Measurements from ENCODE around the gene SEMA7A. TPM values are rescaled to one million over a fixed set of nuclear protein-coding genes. Genes with fewer than 3 reads are reported as not detected.
A peak's percentile ranks its signal among the peaks of the same experiment; 100 is the strongest.

The SEMA7A gene
- total and polyA plus RNA-seq, 9 donors: 3.8 to 10.4 (median 6.4) TPM

DNA sequence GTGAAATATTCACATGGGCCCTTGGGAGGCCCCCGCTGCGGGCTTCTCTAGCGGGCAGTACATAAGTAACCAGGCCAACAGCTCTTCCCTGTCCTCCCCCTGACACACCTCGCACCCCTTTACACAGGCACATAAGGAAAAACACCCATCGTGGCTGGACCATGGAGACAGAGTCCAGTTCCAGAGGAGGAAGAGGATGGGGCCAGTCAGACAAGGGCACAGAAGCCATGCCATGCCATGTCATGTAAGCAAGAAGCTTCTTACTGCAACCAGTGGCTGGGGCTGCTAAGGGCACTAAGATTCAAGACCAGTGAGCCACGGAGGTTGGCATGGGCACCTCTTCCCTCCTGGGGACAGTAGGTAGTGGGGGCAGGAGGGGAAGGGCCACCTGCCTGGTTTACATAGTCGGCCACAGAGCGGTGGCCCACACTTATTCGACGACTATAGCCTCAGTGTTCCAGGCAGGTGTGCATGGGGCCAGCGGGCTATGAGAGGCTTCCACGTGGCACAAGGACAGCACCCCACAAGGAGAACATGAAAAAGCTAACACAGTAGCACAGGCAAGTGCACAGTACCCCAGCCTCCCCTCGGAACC, 60.6 kb downstream of the SEMA7A start:
- Histone ChIP-seq H3K36me3 (ENCODE audit: control insufficient read depth, insufficient read depth, low read length) (no peaks in the 10 kb centered on the region), H3K4me3 (ENCODE audit: low read length) (no peak overlapping the region), H3K27me3 (ENCODE audit: control insufficient read depth, insufficient read depth, low read length) (peaks cover 37% of the 10 kb centered on the region), H3K9me3 (replicated peaks; ENCODE audit: control insufficient read depth, low read depth, low read length) (no peaks in the 10 kb centered on the region), H3K4me1 (ENCODE audit: control insufficient read depth, insufficient read depth, low read length) (peaks cover 15% of the 10 kb centered on the region), H3K27ac (ENCODE audit: low read length) (no peak overlapping the region)
- DNase-seq: no peak
- WGBS (ENCODE audit: insufficient coverage): 44% methylated on average over 12 of the region's 13 CpGs

GRCh38 chr15:74370471-74370870, 63.3 kb downstream of the SEMA7A start:
- Histone ChIP-seq H3K27me3 (ENCODE audit: control insufficient read depth, insufficient read depth, low read length) (peaks cover 63% of the 10 kb centered on the region), H3K4me3 (ENCODE audit: low read length) (no peak overlapping the region), H3K27ac (ENCODE audit: low read length) (no peak overlapping the region), H3K4me1 (ENCODE audit: control insufficient read depth, insufficient read depth, low read length) (peaks cover 18% of the 10 kb centered on the region), H3K9me3 (replicated peaks; ENCODE audit: control insufficient read depth, low read depth, low read length) (no peaks in the 10 kb centered on the region), H3K36me3 (ENCODE audit: control insufficient read depth, insufficient read depth, low read length) (no peaks in the 10 kb centered on the region)
- WGBS (ENCODE audit: insufficient coverage): 84% methylated on average over 4 of the region's 5 CpGs
- DNase-seq: no peak

- peaks cover 67% of the 10 kb centered on the region for H3K27me3 ChIP-seq (ENCODE audit: control insufficient read depth, insufficient read depth, low read length)
- H3K36me3 ChIP-seq (ENCODE audit: control insufficient read depth, insufficient read depth, low read length): no peaks in the 10 kb centered on the region
- no peaks in the 10 kb centered on the region for H3K9me3 ChIP-seq (replicated peaks; ENCODE audit: control insufficient read depth, low read depth, low read length)
- no peak overlapping the region for H3K27ac ChIP-seq (ENCODE audit: low read length)
- no peak for DNase-seq
- peaks cover 16% of the 10 kb centered on the region for H3K4me1 ChIP-seq (ENCODE audit: control insufficient read depth, insufficient read depth, low read length)
- WGBS (ENCODE audit: insufficient coverage): 80% methylated on average over 1 of the region's 2 CpGs
- H3K4me3 ChIP-seq (ENCODE audit: low read length): no peak overlapping the region
Measured at GRCh38 chr15:74369756-74370155, 64.0 kb downstream of the SEMA7A start.

GRCh38 chr15:74369084-74369745, 64.5 kb downstream of the SEMA7A start:
- WGBS (ENCODE audit: insufficient coverage): 58% methylated on average over 7 of the region's 10 CpGs
- Histone ChIP-seq H3K4me1 (ENCODE audit: control insufficient read depth, insufficient read depth, low read length) (peaks cover 12% of the 10 kb centered on the region), H3K27ac (ENCODE audit: low read length) (no peak overlapping the region), H3K9me3 (replicated peaks; ENCODE audit: control insufficient read depth, low read depth, low read length) (no peaks in the 10 kb centered on the region), H3K27me3 (ENCODE audit: control insufficient read depth, insufficient read depth, low read length) (peaks cover 67% of the 10 kb centered on the region), H3K36me3 (ENCODE audit: control insufficient read depth, insufficient read depth, low read length) (no peaks in the 10 kb centered on the region), H3K4me3 (ENCODE audit: low read length) (no peak overlapping the region)
- no peak for DNase-seq

- Histone ChIP-seq H3K4me3 (ENCODE audit: low read length) (no peak overlapping the region), H3K27ac (ENCODE audit: low read length) (no peak overlapping the region), H3K36me3 (ENCODE audit: control insufficient read depth, insufficient read depth, low read length) (no peaks in the 10 kb centered on the region), H3K9me3 (replicated peaks; ENCODE audit: control insufficient read depth, low read depth, low read length) (no peaks in the 10 kb centered on the region), H3K27me3 (ENCODE audit: control insufficient read depth, insufficient read depth, low read length) (peaks cover 57% of the 10 kb centered on the region), H3K4me1 (ENCODE audit: control insufficient read depth, insufficient read depth, low read length) (peaks cover 3% of the 10 kb centered on the region)
- WGBS (ENCODE audit: insufficient coverage): 77% methylated on average over 2 of the region's 3 CpGs
- DNase-seq: no peak
Measured at GRCh38 chr15:74368121-74368520, 65.6 kb downstream of the SEMA7A start.

DNA sequence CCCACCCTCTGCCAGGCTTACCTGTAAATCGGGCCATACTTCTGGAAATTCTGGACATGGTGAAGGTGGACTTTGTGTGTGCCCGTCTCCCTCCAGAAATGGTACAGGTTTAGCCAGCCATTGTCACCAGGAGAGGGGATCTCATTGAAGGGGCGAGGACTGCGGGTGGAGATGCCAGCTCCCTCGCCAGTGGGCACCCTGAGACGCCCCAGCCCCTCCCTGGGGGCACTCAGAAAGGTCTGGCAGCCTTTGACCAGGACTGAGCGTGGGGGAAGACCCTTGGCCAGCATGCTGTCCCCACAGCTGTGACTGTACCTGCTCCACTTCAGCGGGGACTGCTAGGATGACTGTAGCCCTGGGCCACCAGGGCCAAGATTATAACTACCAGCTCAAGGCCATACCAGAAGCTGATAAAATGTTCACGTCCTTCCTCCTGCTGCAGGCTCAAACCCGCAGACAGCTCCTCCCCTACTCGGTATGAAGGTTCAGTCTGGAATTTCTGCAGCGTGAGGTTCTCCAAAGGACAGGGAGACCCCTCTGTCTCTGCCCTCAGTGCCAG, 66.4 kb downstream of the SEMA7A start, which contains the start of gene CYP11A1:
TSS of gene CYP11A1 (minus strand) at position 351 of the 559 bp plus-strand sequence. CDS start at position 290, 61 bp downstream.
- Histone ChIP-seq H3K4me3 (ENCODE audit: low read length) (no peak within 1 kb of the TSS), H3K27ac (ENCODE audit: low read length) (no peak within 1 kb of the TSS), H3K9me3 (replicated peaks; ENCODE audit: control insufficient read depth, low read depth, low read length) (no peaks in the 10 kb centered on the region), H3K27me3 (ENCODE audit: control insufficient read depth, insufficient read depth, low read length) (peaks cover 53% of the 10 kb centered on the region), H3K36me3 (ENCODE audit: control insufficient read depth, insufficient read depth, low read length) (no peaks in the 10 kb centered on the region), H3K4me1 (ENCODE audit: control insufficient read depth, insufficient read depth, low read length) (peaks cover 3% of the 10 kb centered on the region)
- 89% methylated on average over 11 of the region's 12 CpGs for WGBS (ENCODE audit: insufficient coverage)
- DNase-seq: no peak

GRCh38 chr15:74365598-74366445, 67.9 kb downstream of the SEMA7A start:
- 1% methylated on average over 54 of the region's 75 CpGs for WGBS (ENCODE audit: insufficient coverage)
- DNase-seq: peak; percentile 89
- H3K4me1 ChIP-seq (ENCODE audit: control insufficient read depth, insufficient read depth, low read length): peaks cover 3% of the 10 kb centered on the region
- H3K27me3 ChIP-seq (ENCODE audit: control insufficient read depth, insufficient read depth, low read length): peaks cover 50% of the 10 kb centered on the region
- H3K36me3 ChIP-seq (ENCODE audit: control insufficient read depth, insufficient read depth, low read length): no peaks in the 10 kb centered on the region
- H3K4me3 ChIP-seq (ENCODE audit: low read length): peak overlapping the region; percentile 54
- H3K27ac ChIP-seq (ENCODE audit: low read length): peak overlapping the region; percentile 60
- H3K9me3 ChIP-seq (replicated peaks; ENCODE audit: control insufficient read depth, low read depth, low read length): no peaks in the 10 kb centered on the region

GRCh38 chr15:74364936-74365597, 68.7 kb downstream of the SEMA7A start:
- H3K27me3 ChIP-seq (ENCODE audit: control insufficient read depth, insufficient read depth, low read length): peaks cover 45% of the 10 kb centered on the region
- peak overlapping the region; percentile 60 for H3K27ac ChIP-seq (ENCODE audit: low read length)
- H3K4me3 ChIP-seq (ENCODE audit: low read length): peak overlapping the region; percentile 54
- no peaks in the 10 kb centered on the region for H3K9me3 ChIP-seq (replicated peaks; ENCODE audit: control insufficient read depth, low read depth, low read length)
- WGBS (ENCODE audit: insufficient coverage): 69% methylated on average over 5 of the region's 12 CpGs
- peaks cover 3% of the 10 kb centered on the region for H3K4me1 ChIP-seq (ENCODE audit: control insufficient read depth, insufficient read depth, low read length)
- H3K36me3 ChIP-seq (ENCODE audit: control insufficient read depth, insufficient read depth, low read length): no peaks in the 10 kb centered on the region
- no peak for DNase-seq

DNA sequence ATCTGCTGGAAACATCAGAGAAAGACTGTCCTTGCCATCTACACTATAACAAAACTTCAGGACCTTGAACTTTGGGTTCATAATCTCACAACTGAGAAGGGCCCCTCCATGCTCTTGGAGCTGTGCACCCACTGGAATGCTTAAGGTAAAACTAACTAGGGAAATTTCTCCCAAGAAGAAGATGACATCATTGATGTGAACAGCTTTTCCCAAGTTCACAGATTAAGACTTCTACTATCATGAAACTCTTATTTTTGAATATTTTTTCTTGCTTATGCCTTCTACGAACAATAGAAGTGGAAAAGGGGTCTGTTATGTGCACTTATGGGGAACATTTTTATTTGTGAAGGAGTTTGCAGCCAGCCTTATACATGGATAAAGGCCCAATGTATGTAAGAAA, 71.3 kb downstream of the SEMA7A start:
- no peak overlapping the region for H3K4me3 ChIP-seq (ENCODE audit: low read length)
- no peak overlapping the region for H3K27ac ChIP-seq (ENCODE audit: low read length)
- peaks cover 34% of the 10 kb centered on the region for H3K27me3 ChIP-seq (ENCODE audit: control insufficient read depth, insufficient read depth, low read length)
- WGBS (ENCODE audit: insufficient coverage): no CpG with 5 or more reads among the region's 1 CpG
- H3K4me1 ChIP-seq (ENCODE audit: control insufficient read depth, insufficient read depth, low read length): peaks cover 3% of the 10 kb centered on the region
- DNase-seq: no peak
- no peaks in the 10 kb centered on the region for H3K9me3 ChIP-seq (replicated peaks; ENCODE audit: control insufficient read depth, low read depth, low read length)
- H3K36me3 ChIP-seq (ENCODE audit: control insufficient read depth, insufficient read depth, low read length): no peaks in the 10 kb centered on the region
